Amniotic stem cell (primary cell): Measurements from ENCODE around the gene DCAF12.
A peak's percentile ranks its signal among the peaks of the same experiment; 100 is the strongest.
"Not testable (repeated sequence)": the region's sequence is repeated elsewhere in the genome, so short reads cannot be mapped to it uniquely, and the experiment has no call there.

Experiments
- DNase-seq: peaks from one replicate; lab custom pipeline; 2025; lab: John Stamatoyannopoulos, UW

Gene DCAF12

DNA sequence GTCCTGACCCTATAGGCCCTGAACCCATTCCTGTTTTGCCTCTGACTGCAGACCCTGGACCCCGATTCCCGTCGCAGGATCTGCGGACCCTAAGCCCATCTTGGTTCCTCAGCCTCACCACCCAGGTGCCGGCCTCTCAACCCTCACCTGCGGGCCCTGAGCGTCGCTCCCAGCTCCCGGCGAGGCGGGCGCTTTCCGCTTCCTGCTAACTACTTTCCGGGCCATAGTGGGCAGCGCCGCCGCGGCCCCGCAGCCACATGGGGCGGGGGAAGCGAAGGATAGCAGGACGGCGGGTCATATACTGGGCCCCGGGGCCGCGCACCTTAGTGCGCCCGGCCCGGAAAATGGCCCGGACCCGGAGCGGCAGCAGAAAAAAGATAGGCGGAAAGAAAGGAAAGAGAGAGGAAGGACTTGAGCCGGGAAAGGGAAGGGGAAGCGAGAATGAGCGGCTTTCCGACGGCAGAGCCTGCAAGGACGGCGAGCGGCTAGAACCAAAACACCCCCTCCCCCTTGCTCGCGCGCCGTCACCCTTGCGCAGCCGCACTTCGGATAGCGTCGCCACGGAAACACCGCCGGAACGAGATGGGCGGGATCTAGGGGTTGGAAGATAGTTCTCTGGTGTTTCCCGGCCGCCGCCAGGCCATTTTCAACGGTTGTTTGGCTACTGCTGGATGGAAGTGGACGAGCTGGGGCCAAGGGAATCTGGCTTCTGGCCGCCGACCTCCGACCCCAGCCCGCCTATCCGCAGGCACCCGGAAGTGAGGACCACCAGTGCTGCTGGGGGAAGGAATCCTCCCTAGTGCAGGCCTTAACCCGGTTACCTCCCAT, at the start of gene DCAF12:
Gene DCAF12 (minus strand): TSS at position 492 of the 828 bp plus-strand sequence. CDS start 267 bp downstream, at position 225.
- peak; percentile 81 for DNase-seq

DNA sequence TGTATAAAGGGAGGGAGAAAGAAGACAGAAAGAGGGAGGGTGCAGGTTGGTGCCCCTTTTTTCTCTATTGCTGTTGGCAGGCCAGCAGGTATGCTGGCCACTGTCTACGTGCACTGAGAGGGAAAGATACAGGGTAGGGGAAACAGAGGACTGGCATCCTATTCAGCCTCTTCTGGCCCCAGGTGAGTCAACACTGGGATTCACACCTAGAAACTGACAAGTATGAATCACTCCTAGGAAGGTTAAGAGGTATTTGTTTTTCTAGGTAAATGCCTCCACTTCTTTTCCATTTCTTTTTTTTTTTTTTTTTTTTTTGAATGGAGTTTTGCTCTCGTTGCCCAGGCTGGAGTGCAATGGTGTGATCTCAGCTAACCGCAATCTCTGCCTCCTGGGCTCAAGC, 49.6 kb upstream of the DCAF12 start:
- DNase-seq, result no peak

DNA sequence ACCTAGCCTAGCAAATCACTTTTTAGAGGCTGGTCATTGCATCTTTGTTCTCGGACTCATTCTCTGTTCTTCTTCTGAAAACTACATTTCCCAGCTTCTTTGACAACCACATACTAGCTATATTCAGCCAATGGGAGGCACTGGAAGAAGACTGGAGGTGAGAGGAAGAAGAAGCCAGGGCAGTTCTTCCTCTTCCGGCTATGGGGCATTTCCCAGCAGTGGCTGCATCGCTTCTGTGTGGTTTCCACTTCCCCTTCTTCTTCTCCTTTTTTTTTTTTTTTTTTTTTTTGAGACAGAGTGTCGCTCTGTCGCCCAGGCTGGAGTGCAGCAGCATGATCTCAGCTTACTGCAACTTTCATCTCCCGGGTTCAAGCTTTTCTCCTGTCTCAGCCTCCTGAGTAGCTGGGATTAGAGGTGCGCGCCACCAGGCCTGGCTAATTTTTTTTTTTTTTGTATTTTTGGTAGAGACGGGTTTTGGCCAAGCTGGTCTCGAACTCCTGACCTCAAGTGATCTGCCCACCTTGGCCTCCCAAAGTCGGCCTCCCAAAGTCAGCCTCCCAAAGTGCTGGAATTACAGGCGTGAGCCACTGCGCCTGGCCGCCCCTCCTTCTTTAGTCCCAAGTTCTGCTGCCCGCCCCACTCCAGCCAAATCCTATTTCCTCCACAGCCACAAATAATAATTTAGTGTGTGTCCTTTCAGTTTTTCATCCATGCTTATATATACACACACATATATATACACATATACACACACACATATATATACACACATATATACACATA, 45.4 kb upstream of the DCAF12 start:
- DNase-seq, result no peak

DNA sequence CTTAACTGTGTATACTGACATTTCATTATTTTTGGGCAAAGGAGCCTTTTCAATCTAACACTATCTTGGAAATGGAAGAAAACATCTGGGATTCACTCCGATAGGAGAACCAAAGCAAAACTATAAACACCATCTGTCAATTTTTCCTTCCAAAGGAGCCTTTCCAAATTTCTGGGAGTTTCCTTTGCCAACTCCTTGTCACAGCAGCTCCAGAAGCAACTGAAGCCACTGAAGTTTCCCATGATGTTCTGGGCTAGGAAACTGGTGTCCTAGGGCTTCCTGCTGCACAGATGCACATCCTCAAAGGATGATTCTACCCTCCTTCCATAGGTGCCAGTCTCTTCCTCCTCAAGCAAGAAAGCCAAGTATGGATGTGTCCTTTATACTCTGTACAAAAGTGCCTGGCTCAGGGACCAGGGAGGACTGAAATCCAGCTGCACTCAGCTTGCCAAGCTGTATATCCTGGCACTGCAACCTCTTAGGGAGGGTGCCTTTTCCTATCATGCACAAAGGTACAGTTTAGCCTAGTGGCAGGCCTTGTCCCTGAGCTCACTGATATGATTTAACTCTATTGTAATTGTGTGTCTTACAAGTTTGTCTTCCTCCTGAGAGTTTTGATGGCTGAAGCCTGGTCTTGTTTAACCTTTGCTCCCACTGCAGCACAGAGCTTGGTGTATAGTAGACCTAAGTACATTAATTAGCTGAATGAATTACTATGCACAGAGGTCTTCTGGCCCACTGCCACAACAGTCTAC, 43.9 kb upstream of the DCAF12 start:
- DNase-seq, result no peak

DNA sequence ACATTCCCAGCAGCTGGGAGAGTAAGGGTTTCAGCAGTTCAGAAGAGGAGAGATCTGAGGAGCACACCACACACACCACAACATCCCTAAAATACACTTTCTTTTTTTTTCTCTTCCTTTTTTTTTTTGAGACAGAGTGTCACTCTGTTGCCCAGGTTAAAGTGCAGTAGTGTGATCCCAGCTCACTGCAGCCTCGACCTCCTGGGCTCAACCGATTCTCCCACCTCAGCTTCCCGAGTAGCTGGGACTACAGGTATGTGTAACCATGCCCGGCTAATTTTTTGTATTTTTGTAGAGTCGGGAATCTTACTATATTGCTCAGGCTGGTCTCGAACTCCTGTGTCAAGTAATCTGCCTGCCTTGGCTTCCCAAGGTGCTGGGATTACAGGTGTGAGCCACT, 42.6 kb upstream of the DCAF12 start:
- DNase-seq, result no peak

DNA sequence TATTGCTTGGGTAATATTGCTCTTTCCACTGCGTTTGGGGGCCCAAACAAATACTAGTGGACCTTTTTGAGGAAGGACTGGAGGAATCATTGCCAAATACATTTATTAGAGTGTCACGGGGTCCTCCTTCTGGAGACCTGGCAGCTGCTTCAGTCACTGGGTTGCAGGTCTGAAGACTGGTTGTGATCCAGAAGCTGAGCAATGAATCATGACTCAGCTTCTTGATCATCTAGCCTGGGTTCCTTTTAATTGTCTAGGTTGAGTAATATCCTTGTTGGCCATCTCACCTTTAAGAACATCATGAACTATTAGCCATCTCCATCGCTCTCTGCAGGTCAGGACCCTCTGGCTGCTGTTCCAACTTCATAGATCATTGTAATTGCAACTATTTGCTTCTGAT, 36.9 kb upstream of the DCAF12 start:
- no peak for DNase-seq

DNA sequence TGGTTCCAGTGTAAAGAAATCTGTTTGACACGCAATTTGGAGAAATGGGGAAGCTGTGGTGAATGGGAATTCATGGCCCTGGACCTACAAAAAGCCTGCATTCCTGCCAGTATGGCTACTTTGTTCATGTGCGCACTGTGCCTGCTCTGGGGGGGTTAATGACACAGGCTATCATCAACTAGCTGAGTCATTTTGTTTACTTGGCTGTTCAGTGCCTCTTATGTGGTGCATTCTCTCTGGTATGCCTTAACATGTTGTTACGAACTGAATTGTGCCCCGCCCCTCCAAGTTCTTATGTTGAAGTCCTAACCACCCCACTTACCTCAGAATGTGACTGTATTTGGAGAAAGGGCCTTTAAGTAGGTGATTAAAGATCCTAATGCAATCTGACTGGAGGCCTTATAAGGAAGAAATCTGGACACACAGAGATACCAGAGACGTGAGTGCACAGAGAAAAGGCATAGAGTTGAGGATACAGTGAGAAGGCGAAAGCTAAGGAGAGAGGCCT, 31.9 kb upstream of the DCAF12 start:
- no peak for DNase-seq

DNA sequence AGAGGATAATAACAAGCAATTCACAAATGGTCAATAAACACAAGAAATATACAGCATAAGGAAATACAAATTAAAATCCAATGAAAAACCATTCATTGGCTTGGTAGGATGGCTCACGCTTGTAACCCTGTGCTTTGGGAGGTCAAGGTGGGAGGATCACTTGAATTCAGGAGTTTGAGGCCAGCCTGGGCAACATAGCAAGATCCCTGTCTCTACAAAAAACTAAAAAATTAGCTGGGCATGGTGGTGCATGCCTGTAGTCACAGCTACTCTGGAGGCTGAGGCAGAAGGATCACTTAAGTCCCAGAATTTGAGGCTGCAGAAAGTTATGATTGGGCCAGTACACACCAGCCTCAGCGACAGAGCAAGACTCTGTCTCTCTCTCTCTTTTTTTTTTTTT, 31.4 kb upstream of the DCAF12 start:
- no peak for DNase-seq

DNA sequence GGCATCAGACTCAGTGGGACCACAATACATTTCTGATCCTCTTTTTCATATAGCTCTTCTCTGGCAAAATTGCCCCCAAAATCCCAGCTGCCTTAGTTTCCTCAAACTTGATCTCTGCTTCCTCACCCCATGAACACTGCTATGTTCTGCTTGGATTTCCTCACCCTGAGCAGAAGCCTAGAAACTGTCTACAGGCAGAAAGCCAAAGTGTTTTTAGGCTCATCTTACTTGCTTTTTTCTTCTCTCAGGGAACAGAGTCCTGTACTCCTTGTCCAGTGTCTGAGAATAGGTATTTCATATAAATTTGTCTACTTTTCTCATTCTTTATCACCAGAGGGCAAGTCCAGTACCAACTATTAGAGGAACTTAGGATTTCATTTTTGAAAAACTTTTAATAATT, 30.8 kb upstream of the DCAF12 start:
- DNase-seq, result no peak

DNA sequence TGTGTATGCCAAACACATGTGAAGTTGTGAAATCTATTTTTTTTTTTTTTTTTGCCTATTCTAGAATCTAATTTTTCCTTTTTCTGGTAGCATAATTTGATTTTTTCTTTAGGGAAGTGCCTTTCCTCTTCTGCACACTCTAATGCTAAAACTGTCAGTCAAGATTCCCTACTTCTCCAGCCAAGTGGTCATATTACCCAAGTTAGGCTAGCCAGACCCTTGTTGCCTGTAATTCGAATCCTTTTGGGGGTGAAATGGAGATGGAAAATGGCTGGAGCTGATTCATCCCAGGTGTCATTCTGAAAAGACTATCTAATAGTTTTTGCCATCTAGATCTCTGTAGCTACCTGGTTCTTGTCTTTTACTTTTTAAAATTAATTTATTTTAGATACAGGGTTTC, 27.6 kb upstream of the DCAF12 start:
- no peak for DNase-seq

DNA sequence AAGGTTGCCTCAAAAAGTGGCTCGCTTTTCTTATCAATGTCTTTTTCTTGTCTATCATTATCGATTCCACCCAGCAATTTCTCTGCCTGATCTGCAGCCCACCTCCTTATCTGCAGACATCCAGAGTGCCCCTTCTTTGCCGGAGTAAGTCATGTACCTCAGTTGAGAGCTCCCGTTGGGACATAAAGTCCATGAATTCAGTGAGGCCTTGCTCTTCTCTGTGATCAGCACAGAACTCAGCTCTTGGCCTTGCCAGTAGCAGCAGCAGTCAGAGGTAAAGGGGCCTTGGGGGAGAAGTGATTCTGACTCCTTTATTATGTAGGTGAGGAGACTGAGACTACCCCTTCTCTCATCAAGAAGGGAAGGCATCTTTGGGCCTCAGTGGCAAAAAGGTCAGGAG, 24.9 kb upstream of the DCAF12 start:
- DNase-seq, result no peak

DNA sequence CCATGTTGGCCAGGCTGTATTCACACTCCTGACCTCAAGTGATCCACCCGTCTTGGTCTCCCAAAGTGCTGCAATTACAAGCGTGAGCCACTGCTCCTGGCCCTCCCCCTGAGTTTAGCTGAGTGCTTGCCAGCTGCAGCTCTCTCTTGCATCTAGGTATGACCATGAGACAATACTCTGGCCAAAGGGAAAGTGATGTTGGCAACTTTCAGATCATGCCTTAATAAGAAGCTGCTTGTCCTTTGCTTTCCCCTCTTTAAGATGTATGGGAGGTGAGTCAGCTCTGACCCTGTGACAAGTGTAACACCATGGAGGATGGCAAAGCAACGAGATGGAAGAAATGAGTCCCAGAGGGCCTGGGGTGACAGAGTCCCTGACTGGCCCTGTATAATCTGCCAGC, 18.7 kb upstream of the DCAF12 start:
- DNase-seq, result no peak

DNA sequence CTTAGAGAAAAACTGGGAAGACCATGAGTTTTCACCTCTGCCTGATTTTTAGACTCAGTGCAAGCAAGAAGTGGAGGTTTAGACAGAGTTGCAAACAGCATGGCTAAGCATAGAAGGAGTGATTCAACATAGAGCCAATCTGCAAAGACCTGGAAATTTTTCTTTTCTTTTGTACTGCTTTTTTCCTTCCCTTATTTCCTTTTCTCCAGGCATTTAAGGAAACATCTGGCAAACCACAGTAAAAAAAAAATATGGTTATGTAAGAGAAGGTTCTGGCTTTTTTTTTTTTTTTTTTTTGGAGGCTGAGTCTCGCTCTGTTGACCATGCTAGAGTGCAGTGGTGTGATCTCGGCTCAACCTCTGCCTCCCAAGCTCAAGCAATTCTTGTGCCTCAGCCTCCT, 16.6 kb upstream of the DCAF12 start:
- DNase-seq, result no peak

DNA sequence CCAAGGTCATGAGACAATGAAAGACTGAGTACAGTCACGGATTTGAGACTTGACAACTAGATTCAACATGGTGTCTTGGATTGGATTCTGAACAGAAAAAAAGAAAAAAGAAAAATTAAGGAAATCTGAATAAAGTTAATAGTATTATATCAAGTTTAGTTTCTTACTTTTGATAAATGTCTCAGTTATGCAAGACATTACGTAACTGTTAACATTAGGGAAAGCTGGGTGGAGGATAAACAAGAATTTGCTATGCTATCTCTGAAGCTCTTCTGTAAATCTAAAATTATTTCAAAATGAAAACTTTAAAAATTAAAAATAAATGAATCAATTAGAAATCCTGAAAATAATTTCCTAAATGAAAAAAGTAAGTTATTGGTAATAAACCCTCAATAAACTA, 14.4 kb upstream of the DCAF12 start:
- no peak for DNase-seq

DNA sequence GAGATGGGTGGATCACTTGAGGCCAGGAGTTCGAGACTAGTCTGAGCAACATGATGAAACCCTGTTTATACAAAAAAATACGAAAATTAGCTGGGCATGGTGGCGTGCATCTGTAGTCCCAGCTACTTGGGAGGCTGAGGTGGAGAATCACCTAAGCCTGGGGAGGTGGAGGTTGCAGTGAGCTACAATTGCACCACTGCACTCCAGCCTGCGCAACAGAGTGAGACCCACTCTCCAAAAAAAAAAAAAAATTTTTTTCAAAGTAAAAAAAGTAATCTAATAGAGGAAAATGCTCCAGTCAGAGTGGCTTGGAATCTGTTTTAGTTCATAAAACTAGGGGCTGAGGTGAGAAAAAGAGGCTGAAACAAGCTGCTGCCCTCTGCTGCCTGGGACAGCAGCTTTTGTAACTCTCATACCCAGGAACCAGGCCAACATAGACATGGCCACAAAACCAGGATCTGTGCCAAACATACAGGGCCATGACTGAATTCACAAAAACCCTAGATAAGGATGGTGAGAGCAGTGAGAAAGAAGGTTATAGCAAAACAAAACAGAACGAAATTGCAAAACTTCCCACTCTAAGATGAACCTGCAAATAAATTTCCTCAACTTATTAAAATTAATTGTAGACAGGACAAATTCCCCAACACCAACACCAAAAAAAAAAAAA, 13.1 kb upstream of the DCAF12 start:
- DNase-seq, result peak; percentile 58

DNA sequence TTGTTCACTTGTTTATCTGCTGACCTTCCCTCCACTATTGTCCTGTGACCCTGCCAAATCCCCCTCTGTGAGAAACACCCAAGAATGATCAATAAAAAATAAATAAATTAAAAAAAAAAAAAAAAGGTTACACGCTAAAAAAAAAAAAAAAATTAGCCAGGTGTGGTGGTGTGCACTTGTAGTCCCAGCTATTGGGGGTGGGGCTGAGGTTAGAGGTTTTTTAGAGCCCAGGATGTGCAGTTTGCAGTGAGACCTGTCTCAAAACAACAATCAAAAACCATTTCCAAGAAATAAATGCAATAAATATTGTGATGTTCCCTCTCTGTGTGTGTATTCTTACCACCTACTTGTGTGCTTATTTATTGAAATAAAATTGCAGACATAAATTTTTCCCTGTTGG, 12.1 kb upstream of the DCAF12 start:
- DNase-seq, result not testable (repeated sequence)

DNA sequence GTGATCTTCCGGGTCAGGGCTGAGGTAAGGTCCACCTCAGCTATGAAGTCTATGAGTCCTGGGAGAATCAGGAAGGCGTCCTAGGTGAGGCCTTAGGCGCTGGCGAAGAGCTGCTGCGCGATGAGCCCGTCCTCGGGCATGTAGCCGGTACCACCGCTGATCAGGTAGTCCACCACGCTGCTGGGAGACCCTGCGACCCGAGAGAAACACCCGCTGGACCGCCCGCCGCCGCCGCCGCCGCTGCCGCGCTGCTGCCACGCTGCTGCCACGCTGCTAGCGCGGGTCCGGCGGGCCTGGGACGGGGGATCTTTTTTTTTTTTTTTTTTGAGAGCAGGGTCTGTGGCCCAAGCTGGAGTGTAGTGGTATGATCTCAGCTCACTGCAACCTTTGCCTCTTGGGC, 8.0 kb upstream of the DCAF12 start:
- no peak for DNase-seq

DNA sequence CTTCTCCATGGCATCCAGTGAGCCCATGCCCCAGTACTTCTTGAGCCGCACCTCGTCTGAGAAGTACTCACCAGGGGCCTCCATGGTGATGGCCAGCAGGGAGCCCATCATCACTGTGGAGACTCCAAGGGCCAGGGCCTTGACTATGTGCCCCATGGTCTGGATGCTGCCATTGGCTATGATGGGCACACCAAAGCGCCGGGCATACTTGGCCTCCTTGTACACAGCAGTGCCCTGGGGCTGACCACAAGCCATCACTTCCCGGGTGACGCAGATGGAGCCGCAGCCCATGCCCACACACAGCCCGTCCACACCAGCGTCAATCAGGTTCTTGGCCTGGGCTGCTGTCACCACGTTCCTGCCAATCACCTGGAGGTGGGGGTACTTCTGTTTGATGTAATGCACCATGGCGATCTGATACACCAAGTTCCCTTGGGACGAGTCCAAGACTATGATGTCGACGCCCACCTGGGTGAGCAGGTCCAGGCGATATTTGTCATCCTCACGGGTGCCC, 7.0 kb upstream of the DCAF12 start:
- DNase-seq, result no peak

DNA sequence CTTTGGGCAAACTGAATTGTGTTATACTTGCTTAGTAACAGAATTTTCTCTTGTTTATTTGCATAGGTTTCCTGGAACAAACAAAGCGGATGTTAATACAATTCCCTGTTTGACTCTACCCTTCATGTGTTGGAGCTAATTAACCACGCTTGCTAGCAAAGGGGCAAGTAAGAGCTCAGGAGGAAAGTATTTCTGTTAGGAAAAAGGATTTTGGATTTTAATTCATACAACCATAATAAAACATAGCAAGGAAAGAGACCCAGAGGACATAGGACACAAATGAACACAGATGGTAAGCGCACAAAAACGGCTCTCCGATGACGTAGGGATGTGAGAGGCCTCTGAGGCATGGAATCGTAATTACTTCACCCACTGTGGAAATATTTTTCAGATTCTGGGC, 5.1 kb upstream of the DCAF12 start:
- no peak for DNase-seq

DNA sequence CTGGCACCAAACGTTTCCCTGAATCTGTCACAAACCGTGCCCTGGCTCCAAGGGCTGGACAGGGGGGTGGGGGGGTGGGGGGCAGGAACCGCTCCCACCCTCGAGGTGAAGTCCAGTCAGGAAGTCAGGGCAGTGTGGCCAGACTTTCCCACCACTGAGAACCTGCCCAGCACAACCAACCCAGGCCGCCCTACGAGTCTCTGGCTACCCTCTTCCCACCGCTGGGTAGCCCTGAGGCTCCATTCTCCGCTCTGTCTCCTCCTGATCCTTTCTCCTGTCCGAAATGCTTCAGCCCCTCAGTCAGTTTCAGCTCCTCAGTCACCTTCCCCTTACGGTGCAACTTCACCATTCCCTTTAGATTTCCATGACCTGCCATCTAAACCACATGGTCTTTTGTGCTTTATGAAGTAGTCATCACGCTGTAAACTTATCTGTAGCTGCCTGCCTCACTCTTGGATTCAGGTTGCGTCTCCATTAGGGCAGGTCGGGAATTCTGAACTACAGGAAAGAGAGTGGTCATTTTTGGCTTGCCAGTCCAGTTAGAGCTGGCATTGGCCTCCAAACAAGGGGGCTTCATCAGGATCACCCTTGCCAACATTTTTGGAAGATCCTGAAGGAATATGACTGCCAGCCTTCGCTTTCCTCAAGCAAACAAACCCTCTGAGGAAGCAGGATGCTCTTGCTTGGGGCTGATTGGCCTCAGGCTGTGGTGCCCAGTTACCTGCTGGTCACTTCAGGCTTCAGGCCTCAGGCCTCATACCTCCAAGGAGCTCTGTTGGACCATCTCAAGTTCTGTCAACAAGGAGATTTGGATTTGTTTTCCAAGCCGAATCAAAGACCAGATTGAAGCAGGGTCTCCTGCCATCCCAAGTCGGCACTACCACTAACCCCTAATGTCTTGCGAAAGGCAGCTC, 794 bp upstream of the DCAF12 start:
- DNase-seq, result no peak
